SH-SY5Y (cell line): ENCODE measurements around the gene PMEPA1.

ENCODE experiments used
- GATA2 ChIP-seq: IDR thresholded peaks from 2 replicates; pipeline ENCODE4 v1.6.1; 2011; ENCODE audit warnings: mild to moderate bottlenecking, low read depth, low read length
- GATA3 ChIP-seq: IDR thresholded peaks from 2 replicates; pipeline ENCODE4 v1.6.1; 2011; ENCODE audit warnings: low read depth, mild to moderate bottlenecking, low read length, moderate library complexity

DNA sequence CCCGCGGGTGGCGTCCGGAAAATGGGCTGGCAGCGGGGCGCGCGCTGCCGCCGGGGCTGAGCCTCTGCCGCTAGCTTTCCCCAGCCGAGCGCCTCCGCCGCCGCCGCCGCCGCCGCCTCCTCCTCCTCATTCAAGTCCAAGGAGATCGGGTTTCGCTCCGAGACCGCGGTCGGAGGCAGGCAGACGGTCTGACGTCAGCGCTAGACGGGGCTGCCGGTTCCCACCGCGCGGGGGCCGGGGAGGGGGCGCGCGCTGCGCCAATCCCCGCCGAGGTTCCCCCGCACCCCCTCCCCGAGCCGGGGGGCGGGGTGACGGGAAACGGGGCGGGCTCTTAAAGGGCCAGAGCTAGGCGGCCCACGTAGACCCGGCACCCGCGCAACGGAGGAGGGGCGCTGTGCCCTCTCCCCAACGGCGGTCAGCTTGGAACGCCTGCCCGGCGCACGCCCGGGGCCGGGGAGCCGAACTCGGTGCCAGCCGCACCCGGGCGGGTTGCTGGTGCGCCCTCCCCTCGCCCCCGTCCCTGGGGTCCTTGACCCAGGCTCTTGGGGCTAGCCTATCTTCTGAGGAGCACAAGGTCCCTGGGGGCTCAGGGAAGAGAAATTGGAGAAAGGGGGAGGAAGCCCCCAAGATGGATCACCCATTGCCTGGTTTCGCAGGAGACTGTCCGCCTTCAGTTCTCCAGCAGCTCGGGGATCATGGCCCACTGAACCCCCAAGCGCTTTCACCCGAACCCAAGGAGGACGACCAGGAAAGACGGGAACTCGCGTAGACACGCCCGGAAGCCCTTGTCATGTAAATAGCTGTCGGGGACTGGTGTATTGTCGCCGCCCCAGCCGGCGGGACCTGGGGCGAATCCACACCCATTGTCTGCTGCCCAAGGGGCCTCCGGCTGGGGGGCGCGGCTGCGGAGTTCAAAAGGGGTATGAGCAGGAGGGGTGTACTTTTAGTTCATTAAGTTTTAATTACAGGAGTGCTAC lies at the start of gene PMEPA1:
- no peak for TF ChIP-seq GATA3
- no peak for TF ChIP-seq GATA2
